Stimulated activated naive CD8-positive, alpha-beta T cell treated with anti-CD3 and anti-CD28 coated beads, Interleukin-15, amount 100 ng/mL, for 72 hours (primary cell): ENCODE results near the gene FXN.

ENCODE experiments used
- ATAC-seq: fragments of 150-1000 bp; cut with Tn5 transposase; 2 replicates; pipeline ENCODE4 v1.10.0; 2021; ENCODE audit warnings: mild to moderate bottlenecking, moderate library complexity
- DNase-seq, 2 donors: peaks; one replicate each; pipeline ENCODE4 v3.0.0; 2021 to 2022
- H3K27ac Mint-ChIP-seq, 2 donors: one replicate each; pipeline ENCODE4 v1.8.0; 2022; ENCODE audit warnings: mild to moderate bottlenecking in 2 of 2, mixed read lengths in 2 of 2, moderate library complexity in 2 of 2
- H3K27me3 Mint-ChIP-seq: one replicate; pipeline ENCODE4 v1.8.0; 2022; ENCODE audit warnings: mixed read lengths
- H3K4me1 Mint-ChIP-seq: one replicate; pipeline ENCODE4 v1.8.0; 2022; ENCODE audit warnings: mild to moderate bottlenecking, mixed read lengths
- H3K4me3 Mint-ChIP-seq, 2 donors: one replicate each; pipeline ENCODE4 v1.8.0; 2022; ENCODE audit warnings: mild to moderate bottlenecking in 2 of 2, mixed read lengths in 2 of 2, moderate library complexity in 1 of 2
- H3K9me3 Mint-ChIP-seq, 2 donors: one replicate each; pipeline ENCODE4 v1.8.0; 2022; ENCODE audit warnings: mixed read lengths in 2 of 2

The FXN gene

GRCh38 chr9:69130456-69131441 lies 95.2 kb downstream of the FXN start:
- Mint-ChIP-seq H3K4me1 (no peaks in the 10 kb centered on the region), H3K27me3 (no peaks in the 10 kb centered on the region), H3K4me3 (no peak overlapping the region), H3K9me3 (no peaks in the 10 kb centered on the region), H3K27ac (no peak overlapping the region)
- no peak for DNase-seq
- ATAC-seq = no peak

GRCh38 chr9:69131682-69132081 lies 96.1 kb downstream of the FXN start:
- no peaks in the 10 kb centered on the region for H3K27me3 Mint-ChIP-seq
- no peak for ATAC-seq
- no peak overlapping the region for H3K27ac Mint-ChIP-seq
- DNase-seq = no peak
- no peaks in the 10 kb centered on the region for H3K9me3 Mint-ChIP-seq
- H3K4me1 Mint-ChIP-seq = no peaks in the 10 kb centered on the region
- no peak overlapping the region for H3K4me3 Mint-ChIP-seq

GRCh38 chr9:69132361-69132760 lies 96.8 kb downstream of the FXN start:
- Mint-ChIP-seq H3K27ac (no peak overlapping the region), H3K4me3 (no peak overlapping the region), H3K4me1 (no peaks in the 10 kb centered on the region), H3K27me3 (no peaks in the 10 kb centered on the region), H3K9me3 (no peaks in the 10 kb centered on the region)
- DNase-seq (no peak), ATAC-seq (no peak)

GRCh38 chr9:69134412-69134811 lies 98.9 kb downstream of the FXN start:
- no peak for DNase-seq
- no peaks in the 10 kb centered on the region for H3K27me3 Mint-ChIP-seq
- no peaks in the 10 kb centered on the region for H3K9me3 Mint-ChIP-seq
- H3K4me1 Mint-ChIP-seq = no peaks in the 10 kb centered on the region
- no peak overlapping the region for H3K27ac Mint-ChIP-seq
- no peak overlapping the region for H3K4me3 Mint-ChIP-seq
- no peak for ATAC-seq

- no peaks in the 10 kb centered on the region for H3K4me1 Mint-ChIP-seq
- no peak overlapping the region for H3K4me3 Mint-ChIP-seq
- ATAC-seq = no peak
- no peak for DNase-seq
- H3K27ac Mint-ChIP-seq = no peak overlapping the region
- no peaks in the 10 kb centered on the region for H3K27me3 Mint-ChIP-seq
- H3K9me3 Mint-ChIP-seq = no peaks in the 10 kb centered on the region
Observed at GRCh38 chr9:69136185-69136584, 100.6 kb downstream of the FXN start.

- no peaks in the 10 kb centered on the region for H3K9me3 Mint-ChIP-seq
- ATAC-seq = no peak
Observed at GRCh38 chr9:69136779-69137178, 101.2 kb downstream of the FXN start.

GRCh38 chr9:69137311-69137710 lies 101.8 kb downstream of the FXN start:
- Mint-ChIP-seq H3K9me3 (no peaks in the 10 kb centered on the region), H3K27ac (no peak overlapping the region), H3K4me1 (no peaks in the 10 kb centered on the region), H3K4me3 (no peak overlapping the region), H3K27me3 (no peaks in the 10 kb centered on the region)
- ATAC-seq (no peak), DNase-seq (no peak)

More at GRCh38 chr9:69136779-69137178, 101.2 kb downstream of the FXN start:
- H3K4me3 Mint-ChIP-seq = no peak overlapping the region
- DNase-seq = no peak
- no peaks in the 10 kb centered on the region for H3K27me3 Mint-ChIP-seq
- peak overlapping the region in 1 of 2 donors; percentile 30 for H3K27ac Mint-ChIP-seq
- no peaks in the 10 kb centered on the region for H3K4me1 Mint-ChIP-seq

- H3K4me1 Mint-ChIP-seq = no peaks in the 10 kb centered on the region
- no peak for ATAC-seq
Observed at GRCh38 chr9:69139596-69139995, 104.0 kb downstream of the FXN start.

GRCh38 chr9:69140123-69140735 lies 104.7 kb downstream of the FXN start:
- Mint-ChIP-seq H3K9me3 (no peaks in the 10 kb centered on the region), H3K4me3 (no peak overlapping the region), H3K27me3 (no peaks in the 10 kb centered on the region), H3K4me1 (no peaks in the 10 kb centered on the region), H3K27ac (no peak overlapping the region)
- ATAC-seq (no peak), DNase-seq (no peak)

More at GRCh38 chr9:69139596-69139995, 104.0 kb downstream of the FXN start:
- no peaks in the 10 kb centered on the region for H3K9me3 Mint-ChIP-seq
- no peak for DNase-seq
- H3K4me3 Mint-ChIP-seq = no peak overlapping the region
- H3K27ac Mint-ChIP-seq = no peak overlapping the region
- H3K27me3 Mint-ChIP-seq = no peaks in the 10 kb centered on the region

GRCh38 chr9:69141851-69142250 lies 106.3 kb downstream of the FXN start:
- peak overlapping the region in 1 of 2 donors; percentile 36 for H3K27ac Mint-ChIP-seq
- no peak overlapping the region for H3K4me3 Mint-ChIP-seq
- H3K9me3 Mint-ChIP-seq = no peaks in the 10 kb centered on the region
- no peak for ATAC-seq
- DNase-seq = no peak
- no peaks in the 10 kb centered on the region for H3K27me3 Mint-ChIP-seq
- H3K4me1 Mint-ChIP-seq = no peaks in the 10 kb centered on the region

GRCh38 chr9:69143291-69143690 lies 107.7 kb downstream of the FXN start:
- H3K4me3 Mint-ChIP-seq = no peak overlapping the region
- no peaks in the 10 kb centered on the region for H3K27me3 Mint-ChIP-seq
- no peaks in the 10 kb centered on the region for H3K4me1 Mint-ChIP-seq
- DNase-seq (no peak), ATAC-seq (no peak)
- H3K27ac Mint-ChIP-seq = no peak overlapping the region
- H3K9me3 Mint-ChIP-seq = no peaks in the 10 kb centered on the region

- ATAC-seq (no peak), DNase-seq (no peak)
- no peaks in the 10 kb centered on the region for H3K27me3 Mint-ChIP-seq
- H3K27ac Mint-ChIP-seq = no peak overlapping the region
- no peaks in the 10 kb centered on the region for H3K4me1 Mint-ChIP-seq
- H3K9me3 Mint-ChIP-seq = no peaks in the 10 kb centered on the region
- H3K4me3 Mint-ChIP-seq = no peak overlapping the region
Observed at GRCh38 chr9:69145144-69145715, 109.7 kb downstream of the FXN start.

GRCh38 chr9:69147041-69147834 lies 111.7 kb downstream of the FXN start:
- ATAC-seq (no peak), DNase-seq (no peak)
- no peaks in the 10 kb centered on the region for H3K9me3 Mint-ChIP-seq
- no peaks in the 10 kb centered on the region for H3K4me1 Mint-ChIP-seq
- H3K27me3 Mint-ChIP-seq = no peaks in the 10 kb centered on the region
- no peak overlapping the region for H3K4me3 Mint-ChIP-seq
- H3K27ac Mint-ChIP-seq = no peak overlapping the region

- no peak overlapping the region for H3K4me3 Mint-ChIP-seq
- H3K9me3 Mint-ChIP-seq = no peaks in the 10 kb centered on the region
Observed at GRCh38 chr9:69149321-69149807, 113.8 kb downstream of the FXN start.

More at GRCh38 chr9:69149321-69149807, 113.8 kb downstream of the FXN start:
- no peaks in the 10 kb centered on the region for H3K27me3 Mint-ChIP-seq
- no peak for ATAC-seq
- no peak overlapping the region for H3K27ac Mint-ChIP-seq
- DNase-seq = no peak
- no peaks in the 10 kb centered on the region for H3K4me1 Mint-ChIP-seq
